ENCODE data around the gene CRYBA2. TPM values are rescaled to one million over a fixed set of nuclear protein-coding genes. Genes with fewer than 3 reads are reported as not detected.

Gene CRYBA2
- total RNA-seq, 1 donor from 2014 or later, result not detected

GRCh38 chr2:218962859-218963492 is 30.2 kb downstream of the CRYBA2 start:
- DNase-seq (peak; percentile 79), ATAC-seq (peak; percentile 64)
- intact Hi-C loops (cut with micrococcal nuclease), result no loop called here

DNA sequence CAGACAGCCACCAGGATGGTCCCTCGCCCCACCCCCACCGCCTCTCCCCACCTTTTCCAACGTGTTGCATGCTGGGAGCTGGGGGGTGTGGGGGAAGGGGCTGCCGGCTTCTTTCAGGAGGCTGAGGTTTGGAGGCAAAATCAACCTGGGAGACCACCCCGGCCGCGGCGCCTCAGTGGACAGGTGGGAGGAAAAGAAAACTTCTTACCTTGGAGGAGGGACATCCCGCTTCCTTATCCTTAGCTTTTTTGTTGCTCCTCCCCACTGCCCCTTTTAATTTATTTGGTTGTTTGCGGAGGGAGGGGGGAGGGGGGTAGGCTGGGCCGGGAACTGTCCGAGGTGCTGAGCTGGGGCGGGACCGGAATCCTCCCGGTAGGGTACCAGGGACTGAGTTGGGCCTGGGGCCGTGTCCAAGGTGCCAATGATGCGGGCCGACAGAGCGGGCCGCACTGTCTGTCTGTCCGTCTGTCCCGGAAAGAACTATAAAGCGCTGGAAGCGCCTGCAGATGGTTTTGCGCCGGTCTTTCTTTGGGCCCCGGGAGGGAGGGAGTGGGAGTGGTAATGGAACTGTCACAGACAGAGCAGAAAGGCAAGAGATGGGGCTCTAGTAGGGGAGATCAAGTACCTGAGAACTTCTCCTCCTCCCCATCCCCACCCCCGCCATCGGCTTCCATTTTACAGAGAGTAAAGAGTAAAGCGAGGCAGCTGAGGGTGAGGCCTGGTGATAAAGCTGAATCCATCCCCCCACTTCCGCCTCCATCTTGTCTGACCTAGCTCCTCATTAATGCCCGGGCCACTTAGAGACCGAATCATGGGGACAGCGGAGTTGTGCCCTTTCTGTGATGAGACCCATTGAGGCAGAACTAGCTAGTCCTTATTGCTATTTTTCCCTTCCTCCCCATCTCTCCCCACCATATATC is 31.3 kb downstream of the CRYBA2 start:
- ATAC-seq (no peak), DNase-seq (no peak)
- intact Hi-C loops (cut with micrococcal nuclease), result no loop called here

GRCh38 chr2:218961229-218961628 is 32.0 kb downstream of the CRYBA2 start:
- intact Hi-C loops (cut with micrococcal nuclease), result no loop called here
- DNase-seq, result no peak
- ATAC-seq, result no peak

- intact Hi-C loops (cut with micrococcal nuclease), result no loop called here
- no peak for DNase-seq
- no peak for ATAC-seq
These were observed 32.7 kb downstream of the CRYBA2 start for GRCh38 chr2:218960309-218961165.

DNA sequence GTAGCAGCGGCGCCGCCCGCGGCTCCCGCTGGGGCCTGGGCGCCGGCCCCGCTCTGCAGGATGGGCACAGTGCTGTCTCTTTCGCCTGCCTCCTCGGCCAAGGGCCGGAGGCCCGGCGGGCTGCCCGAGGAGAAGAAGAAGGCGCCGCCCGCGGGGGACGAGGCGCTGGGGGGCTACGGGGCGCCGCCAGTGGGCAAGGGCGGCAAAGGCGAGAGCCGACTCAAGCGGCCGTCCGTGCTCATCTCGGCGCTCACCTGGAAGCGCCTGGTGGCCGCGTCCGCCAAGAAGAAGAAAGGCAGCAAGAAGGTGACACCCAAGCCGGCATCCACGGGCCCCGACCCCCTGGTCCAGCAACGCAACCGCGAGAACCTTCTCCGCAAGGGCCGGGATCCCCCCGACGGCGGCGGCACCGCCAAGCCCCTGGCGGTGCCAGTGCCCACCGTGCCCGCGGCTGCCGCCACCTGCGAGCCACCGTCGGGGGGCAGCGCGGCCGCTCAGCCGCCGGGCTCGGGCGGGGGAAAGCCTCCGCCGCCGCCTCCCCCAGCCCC is 33.4 kb downstream of the CRYBA2 start:
- no peak for ATAC-seq
- DNase-seq, result no peak
- intact Hi-C loops (cut with micrococcal nuclease), result no loop called here

GRCh38 chr2:218959141-218959731 is 34.0 kb downstream of the CRYBA2 start, which contains the start of gene CDK5R2:
Gene CDK5R2, plus strand, starts transcription at chr2:218959666. Its CDS starts 155 bp downstream, at chr2:218959821.
- peak; percentile 86 for ATAC-seq
- intact Hi-C loops (cut with micrococcal nuclease), result no loop called here
- DNase-seq, result peak; percentile 70

DNA sequence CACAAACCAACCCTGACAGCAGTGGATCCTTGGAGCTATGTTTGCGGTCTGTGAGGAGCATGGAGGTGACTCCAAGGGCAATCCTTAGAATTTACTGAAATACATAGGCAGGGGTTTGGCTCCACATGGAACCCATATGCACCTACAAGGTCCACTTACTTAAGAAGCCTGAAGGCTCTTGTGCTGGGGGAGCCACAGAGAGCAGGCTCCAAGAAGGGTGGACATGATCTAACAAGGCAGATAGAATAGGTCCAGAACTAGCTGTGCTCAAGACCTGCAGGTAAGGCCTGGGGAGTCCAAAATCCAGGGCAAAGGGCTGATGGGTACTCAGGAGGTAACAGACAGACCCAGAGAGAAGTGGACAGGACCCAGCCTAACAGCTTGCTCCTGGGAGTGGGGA is 34.9 kb downstream of the CRYBA2 start:
- ATAC-seq (no peak), DNase-seq (no peak)
- intact Hi-C loops (cut with micrococcal nuclease), result no loop called here

GRCh38 chr2:218957671-218958070 is 35.6 kb downstream of the CRYBA2 start:
- no peak for DNase-seq
- no peak for ATAC-seq
- intact Hi-C loops (cut with micrococcal nuclease), result no loop called here

DNA sequence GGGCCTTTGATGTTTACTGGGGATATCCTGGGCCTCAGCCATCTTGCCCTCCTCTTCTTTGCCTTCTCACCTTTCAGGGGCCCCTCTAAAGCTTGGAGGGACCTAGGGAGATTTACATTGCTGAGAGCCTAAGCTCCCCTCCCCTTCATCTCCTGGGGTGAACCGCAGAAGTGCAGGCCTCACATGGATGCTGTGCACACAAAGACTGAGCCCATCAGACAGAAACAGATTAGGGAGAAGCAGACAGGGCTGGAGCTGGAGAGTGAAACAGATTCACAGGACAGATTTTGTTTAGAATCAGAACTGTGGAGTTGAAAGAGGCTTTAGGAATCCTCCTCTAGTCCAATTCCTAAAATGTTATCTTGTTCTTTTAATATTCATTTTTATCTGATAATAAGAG is 37.2 kb downstream of the CRYBA2 start:
- ATAC-seq (no peak), DNase-seq (no peak)
- intact Hi-C loops (cut with micrococcal nuclease), result no loop called here

DNA sequence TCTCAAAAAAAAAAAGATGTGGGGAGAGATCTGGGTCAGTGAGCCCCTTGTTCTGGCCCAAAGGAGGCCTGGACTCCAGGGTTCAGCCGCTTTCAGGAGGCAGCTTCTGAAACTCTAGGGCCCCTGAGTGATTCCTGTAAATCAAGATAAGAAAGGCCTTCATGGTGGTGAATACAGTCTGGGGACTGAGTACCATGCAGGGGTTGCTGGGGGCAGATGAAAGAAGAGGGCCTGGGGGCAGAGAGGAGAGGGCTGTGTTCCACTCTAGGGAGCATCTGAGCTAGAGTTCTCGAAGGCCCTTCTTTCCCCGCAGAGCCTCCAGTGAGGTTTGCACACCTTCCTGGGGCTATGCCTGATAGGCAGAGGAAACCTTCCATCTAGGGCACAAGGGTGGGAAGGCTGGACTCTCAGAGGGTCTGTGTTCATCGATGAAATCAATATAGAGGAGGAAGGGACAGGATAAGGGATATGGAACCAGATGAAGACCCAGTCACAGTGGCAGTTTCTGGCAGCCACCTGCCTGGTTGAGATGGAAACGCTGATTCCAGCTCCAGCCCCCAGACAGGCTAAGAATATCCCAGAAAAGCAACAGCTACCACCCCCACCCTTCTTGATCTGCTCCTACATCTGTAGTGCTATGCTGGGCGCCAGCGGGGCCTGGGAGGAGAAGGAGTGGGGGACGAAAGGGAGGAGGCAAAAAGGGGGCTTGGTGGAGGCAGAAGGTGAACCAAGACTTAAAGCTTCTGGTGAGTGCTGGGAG is 38.5 kb downstream of the CRYBA2 start:
- intact Hi-C loops (cut with micrococcal nuclease), result no loop called here
- ATAC-seq (no peak), DNase-seq (no peak)

DNA sequence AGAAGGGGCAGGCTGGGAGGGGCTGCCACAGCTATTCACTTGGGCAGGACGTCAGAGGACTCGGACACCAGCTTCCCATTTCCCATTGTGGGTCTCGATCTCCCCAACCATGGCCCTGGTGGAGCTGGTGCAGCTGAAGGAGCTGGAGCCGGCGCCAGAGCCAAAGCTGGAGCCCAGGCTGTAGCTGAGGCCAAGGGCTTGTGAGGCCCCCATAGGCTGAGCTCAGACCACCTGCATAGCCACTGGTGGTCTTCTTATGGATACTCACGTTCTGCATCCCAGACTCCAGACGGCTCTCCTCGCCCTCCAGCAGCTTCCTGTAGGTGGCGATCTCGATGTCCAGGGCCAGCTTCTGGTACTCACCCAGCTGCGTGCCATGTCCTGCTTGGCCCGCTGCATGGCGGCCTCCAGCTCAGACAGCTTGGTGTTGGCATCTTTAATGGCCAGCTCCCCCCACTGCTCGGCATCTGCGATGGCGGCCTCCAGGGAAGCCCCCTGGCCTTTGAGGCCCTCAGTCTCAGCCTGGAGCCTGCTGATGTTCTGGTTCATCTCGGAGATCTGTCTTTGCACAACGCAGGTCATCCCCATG is 39.8 kb downstream of the CRYBA2 start:
- DNase-seq (no peak), ATAC-seq (no peak)
- intact Hi-C loops (cut with micrococcal nuclease), result no loop called here

DNA sequence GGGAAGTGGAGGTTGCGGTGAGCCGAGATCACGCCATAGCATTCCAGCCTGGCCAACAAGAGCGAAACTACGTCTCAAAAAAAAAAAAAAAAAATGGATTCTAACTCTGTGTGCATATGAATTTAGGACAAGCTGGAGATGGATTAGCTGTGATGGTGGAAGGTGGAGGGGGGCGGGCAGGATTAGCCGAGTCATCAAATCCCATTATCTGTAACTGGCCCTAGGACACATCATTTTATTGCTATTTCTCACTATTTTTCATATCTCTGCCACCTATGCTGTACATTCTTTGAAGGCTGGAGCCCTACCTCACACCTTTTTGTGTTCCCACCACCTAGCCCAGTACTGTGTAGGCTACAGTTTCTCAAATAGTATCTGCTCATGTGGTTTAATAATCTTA is 41.1 kb downstream of the CRYBA2 start:
- DNase-seq (no peak), ATAC-seq (no peak)
- intact Hi-C loops (cut with micrococcal nuclease), result no loop called here

GRCh38 chr2:218946621-218947020 is 46.6 kb downstream of the CRYBA2 start:
- DNase-seq, result no peak
- intact Hi-C loops (cut with micrococcal nuclease), result no loop called here
- ATAC-seq, result no peak

DNA sequence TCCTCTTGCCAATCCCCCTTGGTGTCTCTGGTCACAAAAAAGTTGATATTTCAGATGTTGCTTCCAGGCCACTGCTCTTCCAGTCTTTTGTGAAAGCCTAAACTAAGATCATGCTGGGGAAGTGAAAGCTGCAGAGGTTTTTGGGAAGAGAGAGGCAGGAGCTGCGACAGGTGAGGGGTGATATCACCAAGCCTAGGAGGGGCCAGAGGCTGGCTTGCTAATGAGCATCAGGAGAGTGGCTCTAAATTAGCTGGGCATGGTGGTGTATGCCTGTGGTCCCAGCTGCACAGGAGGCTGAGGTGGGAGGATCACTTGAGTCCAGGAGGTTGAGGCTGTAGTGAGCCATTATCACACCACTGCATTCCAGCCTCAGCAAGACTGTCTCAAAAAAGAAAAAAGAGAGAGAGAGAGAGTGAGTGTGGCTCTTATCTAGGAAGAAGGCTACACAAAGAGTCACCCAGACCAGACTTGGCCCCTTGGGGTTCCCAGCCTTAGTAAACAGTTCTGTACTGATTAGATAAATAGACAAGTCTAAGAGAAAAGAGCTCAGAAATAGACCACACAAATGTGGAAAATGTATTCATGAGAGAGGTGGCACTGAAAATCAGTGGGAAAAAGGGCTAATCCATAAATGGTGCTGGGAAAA is 48.3 kb downstream of the CRYBA2 start:
- intact Hi-C loops (cut with micrococcal nuclease), result no loop called here
- DNase-seq, result no peak
- no peak for ATAC-seq
